Measurements from ENCODE around the gene EIF5.

EIF5 gene

GRCh38 chr14:103308717-103309616 is 25.1 kb upstream of the EIF5 start:
- no peak for TF ChIP-seq CTCF (conservative IDR thresholded peaks at IDR 0.05; ENCODE audit: control insufficient read depth, insufficient read depth, low read depth, low read length)
- H3K4me3 ChIP-seq (ENCODE audit: control insufficient read depth, low read depth, low read length) = no peak overlapping the region
- no peak for DNase-seq (ENCODE audit: low read depth)

GRCh38 chr14:103310576-103311095 is 23.4 kb upstream of the EIF5 start:
- no peak overlapping the region for H3K4me3 ChIP-seq (ENCODE audit: control insufficient read depth, low read depth, low read length)
- no peak for DNase-seq (ENCODE audit: low read depth)
- TF ChIP-seq CTCF (conservative IDR thresholded peaks at IDR 0.05; ENCODE audit: control insufficient read depth, insufficient read depth, low read depth, low read length) = no peak

DNA sequence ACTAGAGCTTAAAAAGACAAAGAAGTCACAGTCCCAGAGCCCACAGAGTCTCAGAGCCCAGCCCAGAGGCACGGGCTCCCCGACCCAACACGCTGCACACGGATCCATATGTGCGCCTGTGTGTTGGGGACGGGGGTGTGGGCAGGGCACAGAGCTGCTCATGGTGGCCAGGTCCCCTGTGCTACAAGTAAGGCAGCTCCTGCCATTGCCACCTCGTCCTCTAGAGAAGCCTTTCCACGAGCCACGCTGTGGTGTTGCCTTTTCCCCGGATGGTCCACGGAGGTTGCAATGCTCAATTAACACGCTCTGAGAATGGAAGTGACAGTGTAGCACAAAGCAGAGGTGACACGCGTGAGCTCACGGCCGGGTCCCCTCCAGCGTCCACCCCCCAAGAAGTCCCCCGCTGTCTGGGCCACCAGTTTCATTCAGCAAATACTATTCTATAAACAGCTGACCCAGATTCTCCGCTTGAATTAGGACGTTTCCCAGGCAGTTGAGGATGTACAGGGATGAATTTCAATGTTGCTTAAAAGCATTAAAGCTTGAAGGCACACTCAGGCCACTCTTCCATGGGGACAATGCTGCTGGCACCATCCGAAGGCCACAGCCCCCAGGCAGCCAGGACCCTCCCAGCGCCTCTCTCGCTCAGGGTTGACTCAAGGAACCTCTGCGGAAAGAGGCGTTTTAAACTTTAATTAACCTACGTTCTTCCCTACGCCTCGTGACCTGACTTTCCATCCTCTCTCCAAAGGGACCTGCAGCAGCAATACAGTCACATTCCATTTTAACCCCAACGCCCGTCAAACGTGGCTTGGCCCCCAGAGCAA is 22.7 kb upstream of the EIF5 start:
- no peak for TF ChIP-seq CTCF (conservative IDR thresholded peaks at IDR 0.05; ENCODE audit: control insufficient read depth, insufficient read depth, low read depth, low read length)
- no peak overlapping the region for H3K4me3 ChIP-seq (ENCODE audit: control insufficient read depth, low read depth, low read length)
- DNase-seq (ENCODE audit: low read depth) = no peak

- H3K4me3 ChIP-seq (ENCODE audit: control insufficient read depth, low read depth, low read length) = no peak overlapping the region
- no peak for DNase-seq (ENCODE audit: low read depth)
- TF ChIP-seq CTCF (conservative IDR thresholded peaks at IDR 0.05; ENCODE audit: control insufficient read depth, insufficient read depth, low read depth, low read length) = no peak
Measured at GRCh38 chr14:103312006-103312635, 21.9 kb upstream of the EIF5 start.

DNA sequence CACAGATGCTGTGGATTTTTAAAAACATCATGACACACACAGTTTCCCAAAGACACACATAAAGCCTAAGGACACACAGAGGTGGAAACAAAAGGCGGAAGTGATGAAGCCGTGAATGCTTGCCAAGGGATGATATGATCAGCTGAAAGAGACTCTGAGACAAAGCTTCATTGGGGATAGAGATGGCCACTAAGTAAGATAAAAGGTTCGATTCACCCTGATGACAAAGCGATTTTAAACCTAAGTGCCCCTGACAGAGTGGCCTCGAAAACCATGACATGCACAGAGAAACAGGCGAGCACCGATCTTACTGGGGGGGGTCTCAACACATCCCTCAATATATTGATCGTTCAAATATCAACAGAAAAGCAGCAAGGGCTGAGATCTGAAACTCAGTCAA is 20.3 kb upstream of the EIF5 start:
- no peak for TF ChIP-seq CTCF (conservative IDR thresholded peaks at IDR 0.05; ENCODE audit: control insufficient read depth, insufficient read depth, low read depth, low read length)

GRCh38 chr14:103314496-103315277 is 19.4 kb upstream of the EIF5 start:
- no peak for DNase-seq (ENCODE audit: low read depth)

More for the DNA sequence above, 20.3 kb upstream of the EIF5 start:
- no peak overlapping the region for H3K4me3 ChIP-seq (ENCODE audit: control insufficient read depth, low read depth, low read length)
- DNase-seq (ENCODE audit: low read depth) = no peak

More at GRCh38 chr14:103314496-103315277, 19.4 kb upstream of the EIF5 start:
- no peak for TF ChIP-seq CTCF (conservative IDR thresholded peaks at IDR 0.05; ENCODE audit: control insufficient read depth, insufficient read depth, low read depth, low read length)
- no peak overlapping the region for H3K4me3 ChIP-seq (ENCODE audit: control insufficient read depth, low read depth, low read length)

All from fibroblast of mammary gland (primary cell).